Vagina (tissue), 2 donors: Measurements from ENCODE around the gene SYNDIG1. TPM values are rescaled to one million over a fixed set of nuclear protein-coding genes. Genes with fewer than 3 reads are reported as not detected.

ENCODE experiments used
- DNase-seq, 2 donors: peaks; one replicate each; pipeline ENCODE4 v3.0.0-alpha.2; 2017; ENCODE audit errors: extremely low spot score in 2 of 2
- H3K27ac ChIP-seq: fragments of 200-600 bp; sonication (generic); one replicate; pipeline ENCODE4 v1.5.1; 2019
- H3K27me3 ChIP-seq: fragments of 200-600 bp; sonication (generic); one replicate; pipeline ENCODE4 v1.5.1; 2019
- H3K36me3 ChIP-seq, 2 donors: fragments of 200-600 bp; sonication (generic); one replicate each; pipeline ENCODE4 v1.5.1; 2017 to 2019
- H3K4me1 ChIP-seq: fragments of 200-600 bp; sonication (generic); one replicate; pipeline ENCODE4 v1.5.1; 2019
- H3K4me3 ChIP-seq, 2 donors: fragments of 200-600 bp; sonication (generic); 1 replicate in 1 of 2; 2 replicates in 1 of 2; pipeline ENCODE4 v1.5.1; 2016 to 2019
- H3K9me3 ChIP-seq: fragments of 200-600 bp; sonication (generic); one replicate; pipeline ENCODE4 v1.5.1; 2019
- POLR2A ChIP-seq, 2 donors: fragments of 450-650 bp; IDR thresholded peaks; one replicate each; pipeline ENCODE4 v1.6.1; 2017; ENCODE audit warnings: antibody characterized with exemption in 2 of 2, mild to moderate bottlenecking in 2 of 2, moderate library complexity in 2 of 2
- POLR2AphosphoS5 ChIP-seq, 2 donors: sonication (generic); formaldehyde crosslinking; IDR thresholded peaks; one replicate each; pipeline ENCODE4 v1.9.0; 2017; ENCODE audit warnings: antibody characterized with exemption in 2 of 2, mild to moderate bottlenecking in 2 of 2, low read depth in 1 of 2; ENCODE audit not compliant: insufficient read depth in 1 of 2
- intact Hi-C: fragments of 100-400 bp; cut with DNase I; formaldehyde crosslinking; loops from one replicate; pipeline ENCODE4 v1.15.1; 2023
- total RNA-seq: library from RNA; depleted of rRNA; stranded (reverse); fragments of >200 nt; gene quantifications from one replicate; pipeline ENCODE4 v1.2.3, GENCODE V29; 2016
- TF ChIP-seq, protein P1 (sequence below), 3 experiments: fragments of 450-650 bp in 2 of 3; fragments of 200-600 bp in 1 of 3; sonication (generic) in 1 of 3; IDR thresholded peaks; one replicate each; pipeline ENCODE4 v1.5.1; 2017 to 2019; ENCODE audit warnings: antibody characterized with exemption in 3 of 3, mild to moderate bottlenecking in 2 of 3, moderate library complexity in 2 of 3

The SYNDIG1 gene
- total RNA-seq, 1 donor from 2014 or later: 3.2 TPM

DNA sequence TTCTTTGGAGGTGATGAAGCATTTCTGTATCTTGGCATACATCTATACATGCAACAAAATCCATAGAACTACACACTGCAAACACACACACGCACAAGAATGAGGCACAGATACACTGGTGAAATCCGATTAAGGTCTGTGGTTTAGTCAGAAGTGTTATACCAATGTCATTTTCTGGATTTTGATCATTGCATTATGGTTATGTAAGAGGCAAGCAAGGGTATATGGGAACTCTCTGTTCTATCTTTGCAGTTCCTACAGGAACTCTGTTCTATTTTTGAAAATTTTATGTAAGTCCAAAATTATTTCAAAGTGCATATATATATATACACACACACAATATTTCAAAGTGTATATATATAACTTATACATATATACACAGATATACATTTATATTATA lies 101.7 kb downstream of the SYNDIG1 start:
- TF ChIP-seq, protein P1, sequence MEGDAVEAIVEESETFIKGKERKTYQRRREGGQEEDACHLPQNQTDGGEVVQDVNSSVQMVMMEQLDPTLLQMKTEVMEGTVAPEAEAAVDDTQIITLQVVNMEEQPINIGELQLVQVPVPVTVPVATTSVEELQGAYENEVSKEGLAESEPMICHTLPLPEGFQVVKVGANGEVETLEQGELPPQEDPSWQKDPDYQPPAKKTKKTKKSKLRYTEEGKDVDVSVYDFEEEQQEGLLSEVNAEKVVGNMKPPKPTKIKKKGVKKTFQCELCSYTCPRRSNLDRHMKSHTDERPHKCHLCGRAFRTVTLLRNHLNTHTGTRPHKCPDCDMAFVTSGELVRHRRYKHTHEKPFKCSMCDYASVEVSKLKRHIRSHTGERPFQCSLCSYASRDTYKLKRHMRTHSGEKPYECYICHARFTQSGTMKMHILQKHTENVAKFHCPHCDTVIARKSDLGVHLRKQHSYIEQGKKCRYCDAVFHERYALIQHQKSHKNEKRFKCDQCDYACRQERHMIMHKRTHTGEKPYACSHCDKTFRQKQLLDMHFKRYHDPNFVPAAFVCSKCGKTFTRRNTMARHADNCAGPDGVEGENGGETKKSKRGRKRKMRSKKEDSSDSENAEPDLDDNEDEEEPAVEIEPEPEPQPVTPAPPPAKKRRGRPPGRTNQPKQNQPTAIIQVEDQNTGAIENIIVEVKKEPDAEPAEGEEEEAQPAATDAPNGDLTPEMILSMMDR (IDR thresholded peaks at IDR 0.05): no peak
- no peak for TF ChIP-seq POLR2AphosphoS5 (IDR thresholded peaks at IDR 0.05; ENCODE audit: insufficient read depth in 1 of 2, low read depth in 1 of 2)
- H3K9me3 ChIP-seq: no peaks in the 10 kb centered on the region
- H3K36me3 ChIP-seq: no peaks in the 10 kb centered on the region
- intact Hi-C loops: no loop called here
- DNase-seq: no peak
- H3K4me1 ChIP-seq: no peaks in the 10 kb centered on the region
- no peak overlapping the region for H3K4me3 ChIP-seq
- H3K27ac ChIP-seq: no peak overlapping the region
- H3K27me3 ChIP-seq: no peaks in the 10 kb centered on the region

DNA sequence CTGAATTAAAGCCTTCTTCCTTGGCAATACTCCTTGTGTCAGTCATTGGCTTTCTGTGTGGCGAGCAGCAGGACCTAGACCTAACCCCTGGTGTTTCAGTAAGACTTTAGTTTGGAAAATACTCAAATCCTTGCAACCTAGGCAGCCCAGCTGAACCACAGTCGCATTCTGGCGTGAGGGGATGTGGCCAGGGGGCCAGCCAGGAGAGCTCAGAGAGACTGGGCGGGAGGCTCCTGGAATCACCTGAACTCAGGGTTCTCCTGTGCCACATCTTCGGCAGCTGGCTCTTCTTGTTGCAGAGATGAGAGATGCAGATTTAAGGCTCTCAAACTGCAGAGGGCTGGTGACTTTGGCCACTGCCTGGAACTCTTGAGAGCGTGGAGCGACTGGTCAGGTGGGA lies 102.7 kb downstream of the SYNDIG1 start:
- DNase-seq: peak in 1 of 2 donors; percentile 77
- intact Hi-C loops: no loop called here
- TF ChIP-seq, protein P1 (IDR thresholded peaks at IDR 0.05): no peak
- no peak for TF ChIP-seq POLR2A (IDR thresholded peaks at IDR 0.05)
- TF ChIP-seq POLR2AphosphoS5 (IDR thresholded peaks at IDR 0.05; ENCODE audit: insufficient read depth in 1 of 2, low read depth in 1 of 2): no peak

DNA sequence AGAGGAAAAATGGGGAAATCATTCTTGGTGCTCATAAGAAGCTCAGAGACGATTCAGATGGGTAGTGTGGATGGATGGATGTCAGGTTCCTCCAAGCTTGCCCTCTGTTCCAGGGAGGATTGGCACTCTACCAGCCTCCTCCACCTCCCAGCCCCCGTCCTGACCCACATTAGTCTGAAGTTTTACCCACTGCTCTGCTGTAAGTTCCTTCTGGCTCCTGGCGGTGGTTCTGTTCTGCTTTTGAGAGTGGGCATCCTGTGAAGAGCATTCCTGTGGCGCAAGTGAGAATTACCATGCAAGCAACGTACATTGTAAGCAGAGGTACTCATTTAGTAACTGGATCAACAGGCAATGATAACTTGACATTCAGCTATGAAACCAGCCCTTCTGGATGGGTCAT lies 103.4 kb downstream of the SYNDIG1 start:
- H3K4me1 ChIP-seq: no peaks in the 10 kb centered on the region
- no peaks in the 10 kb centered on the region for H3K9me3 ChIP-seq
- TF ChIP-seq POLR2AphosphoS5 (IDR thresholded peaks at IDR 0.05; ENCODE audit: insufficient read depth in 1 of 2, low read depth in 1 of 2): no peak
- no peak for TF ChIP-seq POLR2A (IDR thresholded peaks at IDR 0.05)
- TF ChIP-seq, protein P1 (IDR thresholded peaks at IDR 0.05): no peak
- H3K27me3 ChIP-seq: no peaks in the 10 kb centered on the region
- DNase-seq: peak in 1 of 2 donors; percentile 52
- intact Hi-C loops: no loop called here
- H3K27ac ChIP-seq: no peak overlapping the region
- H3K36me3 ChIP-seq: no peaks in the 10 kb centered on the region
- H3K4me3 ChIP-seq: no peak overlapping the region

More for the DNA sequence above, 102.7 kb downstream of the SYNDIG1 start:
- H3K27me3 ChIP-seq: no peaks in the 10 kb centered on the region
- H3K4me3 ChIP-seq: no peak overlapping the region
- H3K36me3 ChIP-seq: no peaks in the 10 kb centered on the region
- no peaks in the 10 kb centered on the region for H3K9me3 ChIP-seq
- H3K4me1 ChIP-seq: no peaks in the 10 kb centered on the region
- no peak overlapping the region for H3K27ac ChIP-seq

DNA sequence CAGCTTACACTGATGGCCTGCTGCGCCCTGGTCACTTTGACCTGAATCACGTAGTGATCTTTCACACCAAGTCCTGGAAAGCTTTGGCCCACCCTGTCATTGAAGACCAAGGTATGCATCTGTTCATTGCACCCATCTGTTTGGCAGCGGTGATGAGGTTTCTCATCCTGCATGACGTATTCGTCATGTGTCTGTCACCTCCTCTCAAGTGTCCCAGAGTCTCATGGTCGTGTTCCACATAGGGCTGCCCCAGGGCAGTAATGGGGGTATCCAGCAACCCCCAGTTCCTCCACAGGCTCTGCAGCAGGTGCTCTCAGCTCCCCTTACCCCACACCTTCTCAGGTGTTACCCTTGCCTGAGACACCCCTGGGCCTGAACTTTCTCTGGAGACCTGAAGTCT lies 104.1 kb downstream of the SYNDIG1 start:
- TF ChIP-seq POLR2A (IDR thresholded peaks at IDR 0.05): no peak
- TF ChIP-seq, protein P1 (IDR thresholded peaks at IDR 0.05): no peak
- no peak for TF ChIP-seq POLR2AphosphoS5 (IDR thresholded peaks at IDR 0.05; ENCODE audit: insufficient read depth in 1 of 2, low read depth in 1 of 2)
- H3K4me3 ChIP-seq: no peak overlapping the region
- DNase-seq: peak; percentile 58 to 74
- H3K36me3 ChIP-seq: no peaks in the 10 kb centered on the region
- no peak overlapping the region for H3K27ac ChIP-seq
- H3K27me3 ChIP-seq: no peaks in the 10 kb centered on the region
- no peaks in the 10 kb centered on the region for H3K9me3 ChIP-seq
- H3K4me1 ChIP-seq: no peaks in the 10 kb centered on the region
- intact Hi-C loops: no loop called here

DNA sequence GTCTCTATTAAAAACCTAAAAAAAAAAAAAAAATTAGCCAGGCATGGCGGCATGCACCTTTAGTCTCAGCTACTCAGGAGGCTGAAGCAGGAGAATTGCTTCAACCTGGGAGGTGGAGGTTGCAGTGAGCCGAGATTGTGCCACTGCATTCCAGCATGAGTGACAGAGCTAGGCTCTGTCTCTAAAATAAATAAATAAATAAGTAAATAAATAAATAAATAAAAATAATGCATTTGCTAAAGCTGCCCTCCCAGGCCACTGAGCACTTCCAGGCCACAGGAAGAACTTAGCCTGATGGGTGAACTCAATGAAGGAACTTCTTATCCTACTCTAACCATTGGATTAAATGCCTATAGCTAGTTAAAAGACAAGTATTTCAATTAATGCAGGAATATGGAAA lies 104.9 kb downstream of the SYNDIG1 start:
- no peak overlapping the region for H3K27ac ChIP-seq
- intact Hi-C loops: no loop called here
- TF ChIP-seq, protein P1 (IDR thresholded peaks at IDR 0.05): no peak
- TF ChIP-seq POLR2A (IDR thresholded peaks at IDR 0.05) (no peak), POLR2AphosphoS5 (IDR thresholded peaks at IDR 0.05; ENCODE audit: insufficient read depth in 1 of 2, low read depth in 1 of 2) (no peak)
- H3K27me3 ChIP-seq: no peaks in the 10 kb centered on the region
- no peak overlapping the region for H3K4me3 ChIP-seq
- H3K4me1 ChIP-seq: no peaks in the 10 kb centered on the region
- DNase-seq: no peak
- H3K36me3 ChIP-seq: no peaks in the 10 kb centered on the region
- H3K9me3 ChIP-seq: no peaks in the 10 kb centered on the region
